Renal pelvis (tissue), 4 donors: ENCODE measurements around the gene NCOA3. TPM values are rescaled to one million over a fixed set of nuclear protein-coding genes. Genes with fewer than 3 reads are reported as not detected.

Source experiments
- DNase-seq: peaks from one replicate; pipeline ENCODE4 v3.0.0-alpha.2; 2013
- polyA plus RNA-seq, 3 donors: library from polyadenylated mRNA; unstranded; fragments of 120-200 nt; gene quantifications; one replicate each; pipeline ENCODE4 v1.2.1, GENCODE V29; 2013; ENCODE audit not compliant: insufficient read length in 3 of 3

Gene NCOA3
- polyA plus RNA-seq, 3 donors = 31.5 to 40.1 (median 36.1) TPM

DNA sequence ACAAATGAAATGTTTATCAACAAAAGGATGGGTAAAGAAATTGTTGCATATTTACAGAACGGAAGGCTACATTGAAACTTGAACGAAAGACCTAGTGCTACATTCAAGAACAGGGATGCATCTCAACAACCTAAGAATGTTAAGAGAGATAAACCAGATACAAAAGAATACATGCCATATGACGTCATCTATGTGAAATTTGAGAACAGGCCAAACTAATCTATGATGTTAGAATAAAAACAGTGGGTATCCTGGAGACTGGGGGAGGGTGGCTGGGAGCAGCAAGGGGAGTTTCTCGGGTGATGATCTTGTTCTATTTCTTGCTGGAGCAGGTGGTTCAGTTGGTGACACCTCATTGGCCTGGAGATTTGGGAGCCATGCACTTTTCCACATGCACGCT, 202.1 kb downstream of the NCOA3 start:
- DNase-seq = no peak

DNA sequence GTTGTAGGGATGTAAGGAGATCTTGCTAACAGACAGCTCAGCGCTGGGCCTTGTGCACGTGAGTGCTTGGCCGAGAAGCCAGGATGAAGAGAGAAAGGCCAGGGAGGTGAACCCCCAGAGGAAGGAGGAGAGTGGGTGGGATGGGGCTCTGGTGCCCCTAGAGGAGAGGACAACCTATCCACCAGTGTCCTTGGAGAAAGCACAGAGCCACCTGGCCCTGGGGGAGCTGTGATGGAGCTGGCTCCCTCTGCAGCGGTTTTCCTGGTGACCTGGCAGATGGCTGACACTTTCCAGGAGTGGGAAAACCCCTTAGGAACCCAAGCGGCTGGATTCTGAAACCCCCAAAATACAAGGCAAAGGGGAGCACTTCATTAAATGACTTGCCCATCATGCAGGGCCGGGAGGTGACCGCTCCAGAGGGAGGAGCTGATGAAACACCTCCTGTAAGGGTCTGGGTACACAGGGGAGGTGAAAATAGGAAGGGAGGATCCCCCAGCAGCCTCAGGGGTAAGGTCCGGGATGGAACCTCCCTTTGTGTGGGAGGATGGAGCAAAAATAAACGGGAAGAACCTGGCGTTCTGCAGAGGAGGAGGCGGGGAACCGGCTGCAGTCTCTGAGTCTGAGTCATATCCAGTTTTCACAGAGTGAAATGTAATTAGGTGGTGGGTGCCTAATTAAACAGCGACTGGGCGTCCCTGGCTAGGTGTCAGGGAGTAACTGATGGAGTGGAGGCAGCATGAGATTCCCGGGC, 203.2 kb downstream of the NCOA3 start:
- no peak for DNase-seq

DNA sequence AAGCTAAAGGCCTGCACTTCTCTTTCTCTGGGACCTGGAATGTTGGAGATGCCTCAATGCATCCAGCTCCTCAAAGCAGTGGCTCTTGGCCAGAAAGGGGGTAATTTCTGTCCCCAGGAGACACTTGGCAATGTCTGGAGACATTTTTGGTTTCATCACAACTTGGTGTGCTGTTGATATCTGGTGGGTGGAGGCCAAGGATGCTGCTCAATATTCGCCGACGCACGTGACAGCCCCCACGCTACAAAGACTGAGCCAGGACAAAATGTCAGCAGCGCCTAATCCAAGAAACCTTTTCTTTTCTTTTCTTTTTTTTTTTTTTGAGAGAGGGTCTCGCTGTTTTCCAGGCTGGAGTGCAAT, 203.8 kb downstream of the NCOA3 start:
- no peak for DNase-seq

DNA sequence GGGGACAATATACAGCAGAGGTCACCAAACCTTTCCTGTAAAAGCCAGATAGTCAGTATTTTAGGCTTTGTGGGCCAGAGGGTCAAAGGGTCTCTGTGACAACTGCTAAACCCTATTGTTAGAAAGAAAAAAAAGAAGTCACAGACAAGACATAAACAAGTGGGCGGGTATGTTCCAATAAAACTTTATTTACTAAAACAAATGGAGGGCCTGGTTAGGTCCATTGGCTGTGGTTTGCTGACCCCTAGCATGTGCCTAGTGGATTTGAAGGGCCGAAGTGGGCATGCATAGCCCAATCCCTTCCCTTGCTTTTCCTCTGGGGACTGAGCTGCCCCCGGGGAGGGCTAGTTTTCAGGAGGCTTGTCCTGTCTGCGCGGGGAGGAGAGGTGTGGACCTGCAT, 204.7 kb downstream of the NCOA3 start:
- DNase-seq = no peak

Other genes starting within 250 kb of the NCOA3 start
- 10 to 100 TPM; 41.1 to 49.4 (median 42.8) TPM for gene ZMYND8, start 145.2 kb upstream of the NCOA3 start, polyA plus RNA-seq